ENCODE results near the gene DDAH2.

The DDAH2 gene, protein sequence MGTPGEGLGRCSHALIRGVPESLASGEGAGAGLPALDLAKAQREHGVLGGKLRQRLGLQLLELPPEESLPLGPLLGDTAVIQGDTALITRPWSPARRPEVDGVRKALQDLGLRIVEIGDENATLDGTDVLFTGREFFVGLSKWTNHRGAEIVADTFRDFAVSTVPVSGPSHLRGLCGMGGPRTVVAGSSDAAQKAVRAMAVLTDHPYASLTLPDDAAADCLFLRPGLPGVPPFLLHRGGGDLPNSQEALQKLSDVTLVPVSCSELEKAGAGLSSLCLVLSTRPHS

DNA sequence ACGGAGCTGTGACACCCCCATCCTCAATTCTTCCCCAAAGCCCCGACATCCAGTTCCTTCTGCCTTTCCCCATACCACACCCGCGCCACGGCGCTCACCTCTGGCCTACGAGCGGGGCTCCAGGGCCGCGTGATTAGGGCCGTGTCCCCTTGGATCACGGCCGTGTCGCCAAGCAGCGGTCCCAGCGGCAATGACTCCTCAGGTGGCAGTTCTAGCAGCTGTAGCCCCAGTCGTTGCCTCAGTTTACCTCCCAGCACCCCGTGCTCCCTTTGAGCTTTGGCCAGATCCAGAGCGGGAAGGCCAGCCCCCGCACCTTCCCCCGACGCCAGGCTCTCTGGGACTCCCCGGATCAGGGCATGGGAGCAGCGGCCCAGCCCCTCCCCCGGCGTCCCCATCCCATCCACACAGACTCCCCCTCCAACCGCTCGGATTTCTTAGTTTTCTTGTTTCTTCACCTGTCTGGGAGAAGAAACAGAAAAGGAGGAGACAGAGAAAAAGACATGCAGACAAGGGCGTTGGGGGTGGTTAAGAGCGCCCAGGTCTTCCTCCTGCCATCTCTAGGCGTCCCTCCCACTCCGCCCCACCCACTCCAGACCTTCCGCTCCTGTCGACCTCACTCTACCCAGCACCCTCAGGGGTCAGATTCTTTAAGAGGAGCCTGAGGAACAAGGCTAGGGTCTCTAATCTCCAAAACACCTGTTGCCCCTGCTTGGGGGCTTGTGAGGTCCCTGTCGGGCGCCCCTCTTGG is at the start of gene DDAH2:
TSS of gene DDAH2 (minus strand) at position 533 of the 748 bp plus-strand sequence. CDS start at position 395, 138 bp downstream.
- DNase-seq, result no peak

DNA sequence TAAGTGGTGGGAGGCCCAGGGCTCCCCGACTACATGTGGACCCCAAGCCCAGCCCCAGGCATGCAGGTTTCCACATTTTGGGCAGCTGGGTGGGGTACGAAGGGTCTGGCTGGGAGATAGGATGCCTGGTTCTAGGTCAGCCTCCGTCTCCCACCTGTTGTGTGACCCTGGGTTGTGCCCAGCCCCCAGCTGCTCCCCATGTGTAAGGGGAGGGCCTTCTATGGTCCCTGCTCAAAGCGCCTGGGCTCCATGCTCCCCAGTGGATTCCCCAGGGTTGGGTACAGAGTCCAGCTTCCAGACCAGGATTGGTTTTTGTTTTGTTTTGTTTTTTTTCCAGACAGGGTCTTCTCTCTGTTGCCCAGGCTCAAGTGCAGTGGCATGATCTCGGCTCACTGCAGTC is 49.1 kb upstream of the DDAH2 start:
- no peak for DNase-seq

DNA sequence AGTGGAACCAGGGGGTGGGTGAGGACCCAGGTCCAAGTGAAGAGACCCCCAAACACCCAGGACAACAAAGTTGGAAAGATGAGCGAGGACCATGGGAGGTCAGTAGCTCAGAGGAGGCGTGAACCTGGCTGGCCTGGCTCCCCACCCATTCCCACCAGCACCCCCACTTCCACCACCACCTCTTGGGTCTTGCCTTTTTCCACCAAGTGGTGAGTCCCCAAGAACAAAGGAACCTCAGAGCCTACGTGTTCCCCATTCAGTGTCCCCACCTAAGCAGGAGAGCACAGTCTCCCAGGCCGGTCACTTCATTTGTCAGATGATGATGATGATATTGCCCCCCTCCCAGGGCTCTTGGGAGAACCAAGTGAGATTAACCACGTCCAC is 48.6 kb upstream of the DDAH2 start:
- no peak for DNase-seq

DNA sequence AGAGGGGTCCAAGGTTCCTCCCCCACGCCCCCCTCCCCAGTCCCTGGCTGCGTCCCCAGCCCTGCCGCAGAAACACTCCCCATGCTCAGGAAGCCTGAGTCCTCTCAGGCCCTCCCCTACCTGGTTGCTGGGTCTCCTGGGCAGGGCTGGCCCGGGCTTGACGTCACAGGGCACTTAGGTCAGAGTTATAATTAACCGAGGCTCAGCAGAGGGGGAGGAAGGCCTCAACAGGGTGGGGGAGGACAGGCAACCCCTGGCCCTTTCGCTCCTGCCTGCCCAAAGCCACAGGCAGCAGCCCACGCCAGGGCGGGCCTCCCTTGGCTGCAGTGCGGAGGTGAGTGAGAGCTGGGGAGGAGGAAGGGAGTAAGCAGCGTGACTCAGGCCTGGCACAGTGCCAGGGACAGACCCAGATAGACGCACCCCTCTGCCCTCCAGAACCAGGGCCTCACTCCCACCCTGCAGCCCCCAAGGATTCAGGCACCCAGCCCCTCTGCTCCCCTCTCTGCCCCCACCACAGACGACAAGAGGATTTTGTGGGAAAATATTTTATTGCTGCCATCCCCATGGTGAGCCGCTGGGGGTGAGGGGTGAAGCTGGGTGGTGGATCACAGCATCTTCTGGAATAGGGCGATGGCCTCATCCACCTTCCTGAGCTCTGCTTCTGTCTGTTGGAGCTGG is 48.0 kb upstream of the DDAH2 start, which contains the start of gene VWA7:
TSS of gene VWA7 (minus strand) at position 340 of the 678 bp plus-strand sequence. CDS start 549 bp downstream, outside the sequence.
- DNase-seq, result peak; percentile 85

DNA sequence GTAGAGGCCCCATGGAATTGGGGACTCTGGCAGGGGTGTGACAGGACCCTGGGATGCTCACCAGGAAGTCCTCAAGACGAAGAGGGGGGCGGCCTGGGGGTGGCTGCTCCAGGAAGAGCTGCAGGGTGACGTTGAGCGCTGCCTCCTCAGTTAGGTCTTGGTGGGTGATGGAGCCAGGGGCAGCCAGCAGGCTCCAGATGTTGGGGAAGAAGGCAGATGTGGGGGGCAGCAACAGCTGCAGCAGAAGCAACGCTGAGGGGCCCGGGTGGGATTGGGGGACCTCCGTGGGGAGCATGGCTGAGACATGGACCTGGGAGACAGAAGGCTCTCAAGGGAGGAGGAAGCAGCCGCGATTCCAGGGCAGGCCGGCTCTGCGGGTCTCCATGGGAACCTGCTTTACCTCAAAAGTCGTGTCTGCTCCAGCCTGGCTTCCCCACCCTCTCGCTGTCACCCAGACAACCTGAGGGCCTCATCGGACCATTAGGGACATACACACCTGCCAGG is 47.4 kb upstream of the DDAH2 start:
- no peak for DNase-seq

DNA sequence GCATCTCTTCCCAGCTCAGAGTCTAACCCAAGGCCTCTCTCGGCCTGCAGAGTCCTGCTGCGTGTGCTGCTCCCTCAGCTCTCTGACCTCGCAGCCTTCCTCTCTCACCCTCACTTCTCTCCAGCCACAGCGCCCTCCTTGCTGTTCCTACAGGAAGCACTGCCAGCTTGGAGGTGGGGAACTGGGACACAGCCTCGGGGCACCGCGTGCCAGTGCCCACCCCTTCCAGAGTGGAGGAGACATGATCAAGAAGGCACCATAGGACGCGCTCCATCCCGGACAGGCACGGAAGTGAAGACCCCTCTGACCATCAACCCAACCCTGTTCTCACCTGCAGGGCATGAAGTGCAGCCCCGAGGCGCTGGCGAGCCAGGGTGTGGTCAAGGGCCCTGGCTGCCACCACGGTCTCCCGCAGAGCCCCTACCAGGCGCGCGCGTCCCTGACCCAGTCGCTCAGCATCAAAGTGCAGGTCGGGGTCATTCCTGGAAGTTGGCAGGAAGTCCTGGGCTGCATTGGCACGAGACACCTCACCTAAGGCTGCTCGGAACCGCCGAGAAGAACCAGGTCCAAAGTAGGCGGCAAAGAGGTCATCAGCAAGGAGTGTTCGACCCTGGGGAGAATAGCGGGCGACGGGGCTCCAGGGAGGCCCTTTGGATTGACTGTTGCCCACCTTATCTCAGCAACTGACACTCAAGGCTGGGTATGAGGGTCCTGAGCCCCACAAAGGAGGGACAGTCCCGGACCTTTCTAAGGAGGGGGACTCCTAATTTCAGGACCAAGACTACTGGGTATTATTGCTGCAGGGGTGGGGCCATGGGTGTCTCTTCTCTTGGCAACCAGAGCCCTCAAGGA is 46.8 kb upstream of the DDAH2 start:
- DNase-seq, result no peak

DNA sequence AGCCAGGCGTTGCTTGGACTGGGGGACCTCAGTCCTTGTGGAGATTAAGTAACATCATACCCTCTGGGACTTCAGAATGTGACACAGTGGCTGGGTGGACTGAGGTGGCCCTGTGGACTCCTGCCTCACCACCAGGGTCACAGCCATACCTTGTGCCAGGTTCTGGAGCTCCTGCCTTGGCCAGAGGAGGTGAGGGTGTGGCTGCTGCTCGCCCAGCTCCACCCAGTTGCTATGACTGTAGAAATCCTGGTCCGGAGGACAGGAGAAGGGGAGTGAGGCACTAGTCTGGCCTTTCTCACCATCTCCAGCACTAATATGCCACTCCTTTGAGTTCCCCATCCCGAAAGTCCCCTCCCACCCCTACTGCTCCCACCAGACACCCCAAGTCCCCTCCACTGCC is 46.1 kb upstream of the DDAH2 start:
- no peak for DNase-seq

DNA sequence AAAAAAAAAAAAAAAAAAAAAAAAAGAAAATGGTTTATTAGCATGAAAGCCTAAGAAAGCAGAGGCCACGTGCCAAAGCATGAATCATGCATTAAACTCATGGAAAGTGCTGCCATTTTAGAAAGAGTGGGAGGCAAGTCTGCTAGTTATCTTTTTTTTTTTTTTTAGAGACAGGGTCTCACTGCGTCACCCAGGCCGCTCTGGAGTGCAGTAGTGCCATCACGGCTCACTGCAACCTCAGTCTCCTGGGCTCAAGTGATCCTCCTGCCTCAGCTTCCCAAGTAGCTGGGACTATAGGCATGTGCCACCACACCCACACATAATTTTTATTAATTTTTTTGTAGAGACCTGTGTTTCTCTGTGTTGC is 42.9 kb upstream of the DDAH2 start:
- no peak for DNase-seq

DNA sequence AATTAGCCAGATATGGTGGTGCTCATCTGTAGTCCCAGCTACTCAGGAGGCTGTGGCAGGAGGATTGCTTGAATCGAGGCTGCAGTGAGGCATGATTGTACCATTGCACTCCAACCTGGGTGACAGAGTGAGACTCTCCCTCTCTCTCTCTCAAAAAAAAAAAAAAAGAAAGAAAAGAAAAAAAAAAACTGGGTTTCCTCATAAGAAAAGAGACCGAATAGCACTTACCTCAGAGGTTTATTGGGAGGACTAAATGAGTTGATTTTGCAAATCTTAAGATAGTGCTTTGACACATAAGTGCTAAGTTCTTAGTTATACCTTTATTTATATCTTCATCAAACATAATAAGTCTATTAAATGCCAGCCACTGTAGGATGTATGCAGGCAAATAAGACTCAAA is 41.8 kb upstream of the DDAH2 start:
- no peak for DNase-seq

DNA sequence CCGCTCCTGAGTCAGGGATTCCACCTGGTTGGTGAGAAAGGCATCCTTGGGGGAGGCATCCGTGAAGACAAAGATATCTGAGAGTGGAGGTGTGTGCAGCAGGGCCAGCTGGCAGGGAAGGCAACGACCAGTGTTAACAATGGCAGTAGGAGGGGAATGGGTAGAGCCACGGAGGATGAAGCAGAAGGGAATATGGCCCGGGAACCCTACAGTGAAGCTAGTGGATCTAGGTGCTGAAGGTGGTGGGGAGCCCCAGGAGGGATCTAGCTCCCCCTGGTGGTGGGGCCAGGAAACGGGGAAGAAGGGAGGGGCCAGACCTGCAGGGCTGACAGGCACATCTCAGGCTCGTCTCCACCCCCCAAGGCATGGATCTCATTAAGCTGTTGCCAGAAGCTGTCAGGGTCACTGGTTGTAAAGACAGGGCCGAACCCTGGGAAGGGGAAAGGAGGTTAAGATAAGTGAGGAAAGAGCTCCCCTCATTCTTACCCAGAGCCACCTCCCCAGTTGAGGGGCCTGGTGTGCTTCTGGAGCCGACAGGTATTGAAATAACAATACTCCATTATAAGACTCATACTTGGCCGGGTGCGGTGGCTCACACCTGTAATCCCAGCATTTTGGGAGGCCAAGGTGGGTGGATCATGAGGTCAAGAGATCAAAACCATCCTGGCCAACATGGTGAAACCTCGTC is 40.7 kb upstream of the DDAH2 start:
- peak; percentile 83 for DNase-seq

DNA sequence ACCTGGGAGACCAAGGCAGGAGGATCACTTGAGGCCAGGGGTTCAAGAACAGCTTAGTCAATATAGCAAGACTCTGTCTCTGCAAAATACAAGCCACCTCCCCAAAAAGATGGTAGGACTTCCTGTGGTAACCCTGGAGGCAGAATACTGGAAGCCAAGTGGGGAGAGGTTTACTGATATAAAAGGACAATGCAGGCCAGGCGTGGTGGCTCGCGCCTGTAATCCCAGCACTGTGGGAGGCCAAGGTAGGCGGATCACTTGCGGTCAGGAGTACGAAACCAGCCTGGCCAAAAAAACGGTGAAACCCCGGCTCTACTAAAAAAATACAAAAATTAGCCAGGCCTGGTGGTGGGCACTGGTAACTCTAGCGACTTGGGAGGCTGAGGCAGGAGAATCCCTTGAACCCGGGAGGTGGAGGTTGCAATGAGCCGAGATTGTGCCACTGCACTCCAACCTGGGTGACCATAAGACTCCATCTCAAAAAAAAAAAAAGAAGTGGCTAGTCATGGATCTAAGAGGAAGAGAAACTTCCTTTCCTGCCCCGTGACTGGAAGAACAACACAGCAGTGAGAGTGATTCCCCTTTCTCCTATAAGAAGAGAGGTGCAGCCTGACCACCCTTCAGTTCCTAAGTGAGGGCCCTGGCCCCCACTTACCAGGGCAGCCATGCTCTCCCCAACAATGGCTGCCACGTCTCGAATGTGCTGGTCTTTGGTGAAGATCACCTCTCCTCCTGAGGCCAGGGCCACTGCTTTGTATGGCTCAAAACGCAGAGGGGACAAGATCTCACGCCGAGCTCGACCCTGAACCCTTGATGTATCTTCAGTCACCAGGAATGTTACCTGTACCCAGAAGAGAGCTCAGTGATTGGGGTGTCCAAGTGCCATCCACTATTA is 39.5 kb upstream of the DDAH2 start:
- no peak for DNase-seq

DNA sequence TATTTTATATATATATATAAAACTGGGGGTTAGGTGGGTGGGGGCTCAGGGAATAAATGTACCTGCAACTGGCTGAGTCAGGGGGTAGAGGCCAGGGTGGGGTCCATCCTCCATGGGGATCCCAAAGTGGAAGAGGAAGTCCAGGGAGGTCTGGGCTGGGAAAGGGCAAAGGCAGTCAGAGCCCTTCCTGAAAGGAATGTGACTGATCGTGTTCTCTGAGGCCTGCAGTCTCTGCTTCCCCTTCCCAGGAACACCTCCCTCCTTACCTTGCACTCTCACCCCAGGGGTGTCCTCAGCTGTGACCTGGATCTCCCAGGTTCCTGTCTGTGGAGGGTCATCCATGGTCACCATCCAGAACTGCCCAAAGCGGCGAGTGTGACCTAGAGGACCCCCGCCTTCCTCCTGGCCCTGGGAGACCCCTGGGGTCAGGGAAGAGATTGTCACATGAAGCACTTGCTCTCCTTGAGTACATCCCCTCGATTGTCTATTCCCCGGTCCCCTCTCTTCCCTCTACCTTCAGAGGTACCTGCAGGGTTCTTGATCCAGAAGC is 38.1 kb upstream of the DDAH2 start:
- DNase-seq, result no peak

DNA sequence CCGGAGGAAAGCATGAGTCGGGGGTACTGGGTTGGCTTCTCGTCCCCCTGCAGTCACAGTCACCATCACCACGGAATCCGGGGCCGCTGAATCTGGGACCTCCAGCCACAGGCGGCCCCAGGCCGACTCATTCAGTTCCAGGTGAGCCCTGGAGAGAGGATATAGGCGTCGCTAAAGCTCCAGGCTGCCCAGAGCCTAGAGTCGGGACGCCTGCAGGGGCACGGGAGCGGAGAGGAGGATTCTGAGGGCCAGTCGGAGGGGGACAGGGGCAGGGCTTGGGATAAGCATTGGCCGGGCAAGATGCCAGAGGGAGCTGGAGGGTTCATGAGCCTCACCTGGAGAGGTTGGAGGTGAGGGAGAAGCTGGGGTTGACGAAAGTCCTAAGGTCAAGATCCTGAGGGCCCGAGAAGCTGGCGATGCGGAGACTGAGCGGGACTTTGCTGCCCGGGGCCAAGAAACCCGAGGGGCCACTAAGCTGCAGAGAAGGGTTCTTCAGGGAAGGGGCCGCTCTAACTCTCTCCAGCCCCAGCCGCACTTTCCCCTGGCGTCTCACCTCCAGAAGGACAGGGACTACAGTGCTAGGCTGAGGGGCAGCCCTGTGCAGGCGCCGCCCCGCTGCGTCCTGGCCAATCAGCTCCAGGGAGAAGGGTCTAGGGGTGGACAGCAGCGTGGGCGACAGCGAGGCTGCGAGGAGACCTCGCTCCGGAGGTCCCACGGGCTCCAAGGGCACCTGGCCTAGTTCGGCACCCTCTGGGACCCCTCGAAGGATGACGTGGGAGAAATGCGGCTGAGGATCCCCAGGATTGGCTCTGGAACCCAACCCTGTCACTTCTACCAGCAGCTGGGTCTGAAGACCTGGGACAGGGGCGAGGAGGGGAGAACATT is 37.1 kb upstream of the DDAH2 start:
- DNase-seq, result no peak

DNA sequence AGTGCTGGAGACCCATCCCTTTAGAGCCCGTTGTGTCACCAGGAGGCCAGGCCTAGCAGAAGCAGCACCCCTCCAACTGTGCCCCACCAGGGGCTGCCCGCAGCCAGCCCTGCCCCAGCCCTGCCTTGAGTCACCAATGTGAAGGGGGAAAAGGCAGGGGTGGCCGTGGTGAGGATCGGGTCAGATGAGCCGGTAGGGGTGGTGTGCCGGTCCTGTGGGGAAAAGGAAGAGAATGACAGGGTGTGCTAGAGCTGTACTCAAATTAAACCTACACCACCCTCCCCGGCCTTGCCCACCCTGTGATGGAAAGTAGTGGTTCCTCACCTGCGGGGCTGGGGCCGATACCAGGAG is 36.4 kb upstream of the DDAH2 start:
- no peak for DNase-seq

DNA sequence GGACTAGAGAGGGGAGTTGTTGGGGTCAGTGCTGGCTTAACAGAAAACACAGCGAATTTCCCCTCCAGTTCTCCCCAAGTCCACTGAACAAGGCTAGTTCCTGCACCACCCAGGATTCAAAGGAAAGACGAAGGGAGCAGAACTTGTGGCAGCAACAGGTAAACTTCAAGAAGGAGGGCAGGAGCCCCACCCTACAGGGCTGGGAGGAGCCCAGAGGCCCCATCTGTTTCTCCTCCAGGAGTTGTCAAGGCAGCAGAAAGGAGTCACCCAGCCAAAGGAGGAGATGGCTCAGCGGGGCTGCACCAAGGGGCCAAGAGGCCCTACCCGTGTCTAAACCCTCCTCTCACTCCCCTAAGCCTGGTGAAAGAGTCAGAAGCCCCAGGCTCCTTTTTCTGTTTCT is 35.1 kb upstream of the DDAH2 start:
- DNase-seq, result no peak

DNA sequence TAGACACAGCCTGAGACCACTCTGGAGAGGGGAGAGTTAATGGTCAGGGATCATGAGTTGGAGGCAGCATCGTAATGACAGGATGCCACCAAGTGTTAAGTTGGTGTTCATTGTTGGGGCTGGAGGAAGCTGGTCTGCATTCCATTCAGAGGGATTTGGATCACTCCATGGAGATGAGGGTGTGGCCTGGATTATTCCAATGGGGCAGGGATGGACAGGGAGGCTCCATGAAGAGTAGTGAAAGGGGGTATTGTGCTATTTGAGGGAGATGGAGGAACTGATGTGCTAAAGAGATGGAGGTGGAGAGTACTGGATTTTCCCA is 34.5 kb upstream of the DDAH2 start:
- DNase-seq, result no peak

DNA sequence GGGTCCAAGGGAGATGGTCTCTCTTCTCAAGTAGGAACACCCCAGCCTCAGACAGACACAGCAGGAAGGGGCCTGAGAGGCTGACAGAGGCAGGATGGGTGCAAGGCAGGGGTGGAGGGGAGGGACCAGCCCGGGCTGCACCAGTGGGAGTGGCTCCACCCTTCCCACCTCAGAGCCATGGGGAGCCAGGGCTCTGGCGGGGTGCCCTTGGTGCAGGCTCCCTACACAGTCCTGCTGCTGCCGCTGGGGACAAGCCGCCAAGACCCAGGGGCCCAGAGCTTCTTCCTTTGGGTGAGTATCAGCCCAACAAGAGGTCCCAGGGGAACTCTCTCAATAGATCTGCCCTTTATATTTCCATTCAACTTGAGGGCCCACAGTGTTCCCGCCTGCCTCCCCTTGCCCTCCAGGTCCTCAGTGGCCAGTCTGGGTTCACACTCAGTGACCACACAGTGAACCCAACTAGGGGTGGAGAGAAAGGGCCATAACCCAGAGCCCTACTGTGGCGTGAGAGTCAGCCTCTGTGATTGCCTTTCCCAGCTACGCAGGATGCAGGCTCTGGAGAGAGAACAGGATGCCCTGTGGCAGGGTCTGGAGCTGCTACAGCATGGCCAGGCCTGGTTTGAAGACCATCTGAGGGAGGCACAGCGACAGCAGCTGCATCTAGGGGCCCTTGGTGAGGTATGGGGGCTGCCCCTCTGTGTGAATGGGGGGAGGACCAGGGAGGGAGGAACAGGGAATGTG is 33.9 kb upstream of the DDAH2 start:
- no peak for DNase-seq

DNA sequence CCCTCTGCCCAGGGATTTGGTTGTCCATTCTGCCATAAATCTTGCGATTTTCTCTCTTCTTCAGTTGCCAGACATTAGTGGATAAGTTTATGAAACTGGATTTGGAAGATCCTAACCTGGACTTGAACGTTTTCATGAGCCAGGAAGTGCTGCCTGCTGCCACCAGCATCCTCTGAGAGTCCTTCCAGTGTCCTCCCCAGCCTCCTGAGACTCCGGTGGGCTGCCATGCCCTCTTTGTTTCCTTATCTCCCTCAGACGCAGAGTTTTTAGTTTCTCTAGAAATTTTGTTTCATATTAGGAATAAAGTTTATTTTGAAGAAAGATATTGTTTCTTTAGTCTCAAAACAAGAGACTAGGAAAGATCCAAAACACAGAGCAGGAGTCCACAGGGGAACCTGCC is 33.3 kb upstream of the DDAH2 start, which contains the start of gene SAPCD1:
TSS of gene SAPCD1 (plus strand) at position 301 of the 400 bp plus-strand sequence. CDS start 399 bp downstream, outside the sequence.
- DNase-seq, result no peak

DNA sequence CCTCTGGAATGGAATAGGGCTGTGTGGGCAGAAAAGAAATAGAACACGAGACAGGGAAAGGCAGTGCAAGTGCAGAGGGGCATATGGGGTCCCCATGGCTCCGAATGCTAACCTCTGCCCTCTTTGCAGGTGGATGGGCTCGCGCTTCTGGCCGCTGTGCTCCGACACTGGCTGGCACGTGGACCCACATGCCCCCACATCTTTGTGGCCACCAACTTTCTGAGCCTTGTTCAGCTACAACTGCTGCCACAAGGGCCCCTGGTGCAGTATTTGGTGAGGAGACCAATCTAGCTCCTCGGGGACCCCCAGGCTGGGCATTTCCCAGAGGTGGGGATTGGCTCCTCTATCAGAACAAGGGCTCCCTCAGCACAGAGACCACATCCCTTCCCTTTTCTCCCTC is 32.2 kb upstream of the DDAH2 start:
- DNase-seq, result no peak

Measured in CD4-positive, alpha-beta T cell treated with Interleukin-15 for 1 hour (primary cell).